GM13976 (cell line): ENCODE data around the gene KRTAP20-1.

Experiments
- DNase-seq: peaks from one replicate; pipeline ENCODE4 v3.0.0; 2012; ENCODE audit warnings: low spot score
- CTCF ChIP-seq: IDR thresholded peaks from 2 replicates; pipeline ENCODE4 v1.5.1; 2012; ENCODE audit warnings: borderline replicate concordance, mild to moderate bottlenecking; ENCODE audit not compliant: insufficient read depth; ENCODE audit errors: extremely low read depth, missing control alignments, control extremely low read depth
- in situ Hi-C: fragments of 300-500 bp; cut with MboI; formaldehyde crosslinking; loops from one replicate; pipeline ENCODE4 v1.12.0; 2022; ENCODE audit warnings: low sequenced_read_pairs, mixed read lengths, inconsistent platforms; ENCODE audit not compliant: unreplicated experiment

The KRTAP20-1 gene, protein sequence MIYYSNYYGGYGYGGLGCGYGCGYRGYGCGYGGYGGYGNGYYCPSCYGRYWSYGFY

GRCh38 chr21:30616125-30616524, at the start of gene KRTAP20-1:
KRTAP20-1 (plus strand) TSS chr21:30616425; CDS start chr21:30616455, 30 bp downstream.
- in situ Hi-C loops, result no loop called here
- TF ChIP-seq CTCF, result no peak
- no peak for DNase-seq

DNA sequence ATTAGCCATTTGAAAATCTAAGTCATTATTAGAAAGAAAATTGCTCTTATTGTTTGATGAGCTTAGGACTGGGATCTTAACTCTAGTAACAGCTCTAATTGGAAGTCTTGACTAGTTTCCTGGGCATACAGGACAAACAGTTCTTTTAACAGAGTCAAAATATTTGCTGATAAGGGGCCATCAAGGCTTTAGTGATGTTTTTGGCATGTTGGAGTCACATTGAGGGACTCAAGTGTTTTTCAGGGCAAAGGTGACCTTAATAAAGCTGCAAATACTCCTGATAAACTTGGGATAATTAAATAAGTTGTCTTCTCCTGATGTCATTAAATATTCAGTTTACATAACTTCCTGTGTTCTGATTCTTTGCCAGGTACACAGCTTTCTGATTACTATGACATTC, 48.6 kb upstream of the KRTAP20-1 start:
- in situ Hi-C loops, result no loop called here
- no peak for TF ChIP-seq CTCF
- no peak for DNase-seq

GRCh38 chr21:30577766-30578165, 38.5 kb upstream of the KRTAP20-1 start:
- in situ Hi-C loops, result no loop called here
- no peak for TF ChIP-seq CTCF
- no peak for DNase-seq

DNA sequence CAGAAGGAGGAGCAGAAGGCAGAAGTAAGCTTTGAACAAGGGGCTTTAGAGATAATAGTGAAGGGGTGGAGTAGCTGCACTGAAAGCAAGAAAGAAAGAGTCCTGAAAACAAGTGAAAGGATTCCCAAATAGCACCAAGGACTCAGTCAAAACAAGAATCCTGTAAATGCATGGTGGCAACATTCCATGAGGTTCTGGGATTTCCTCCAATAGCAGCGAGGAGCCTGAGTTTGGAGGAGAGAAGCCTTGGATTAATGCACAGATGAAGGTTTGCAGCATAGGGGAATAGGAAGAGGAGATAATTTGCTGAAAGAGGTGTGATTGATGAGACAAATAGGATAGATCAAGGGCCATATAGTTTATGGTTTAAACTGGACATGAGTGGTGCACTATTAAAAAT, 36.9 kb upstream of the KRTAP20-1 start:
- in situ Hi-C loops, result no loop called here
- no peak for TF ChIP-seq CTCF
- DNase-seq, result no peak

- DNase-seq, result no peak
- in situ Hi-C loops, result no loop called here
- TF ChIP-seq CTCF, result no peak
These were observed 36.1 kb upstream of the KRTAP20-1 start for GRCh38 chr21:30580132-30580531.

DNA sequence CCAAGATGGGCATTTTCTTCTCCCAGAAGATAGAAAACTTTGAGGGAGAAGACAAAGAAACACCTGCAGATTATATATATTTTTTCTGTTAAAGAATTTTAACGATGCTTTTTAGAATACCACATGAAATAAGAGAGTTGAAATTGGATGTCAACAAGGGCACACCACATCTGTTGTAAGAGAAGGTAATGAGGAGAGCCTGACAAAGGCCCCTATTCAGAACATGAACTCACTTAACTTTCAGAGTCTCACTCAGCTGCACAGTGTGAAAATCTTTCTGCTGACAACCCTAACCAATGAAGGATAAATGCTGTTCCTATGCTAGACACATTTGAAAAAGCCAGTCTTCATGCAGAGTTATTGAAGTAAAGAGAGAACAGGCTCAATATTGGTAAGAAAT, 33.4 kb upstream of the KRTAP20-1 start:
- no peak for DNase-seq
- in situ Hi-C loops, result no loop called here
- TF ChIP-seq CTCF, result no peak

DNA sequence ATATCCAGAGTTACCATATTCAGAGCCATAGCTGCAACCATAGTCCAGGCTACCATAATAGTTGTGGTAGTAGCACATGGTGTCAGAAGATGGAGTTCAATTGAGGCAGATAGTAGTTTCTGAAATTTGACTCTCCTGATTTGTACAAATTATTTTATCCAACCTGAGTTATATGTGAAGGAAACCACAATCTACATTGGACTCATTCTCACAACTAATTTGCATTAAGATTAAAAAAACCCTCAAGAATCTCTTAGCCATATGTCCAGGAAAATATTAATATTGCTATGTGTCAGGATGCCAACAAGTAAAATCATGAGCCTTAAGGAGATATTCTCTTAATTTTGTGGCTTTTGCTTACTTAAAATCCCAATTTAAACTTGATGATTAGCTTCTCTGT, 25.9 kb upstream of the KRTAP20-1 start, which contains the start of gene KRTAP22-2:
Gene KRTAP22-2 (minus strand): TSS at position 101 of the 400 bp plus-strand sequence.
- in situ Hi-C loops, result no loop called here
- no peak for DNase-seq
- no peak for TF ChIP-seq CTCF
